HG03175 (cell line): ENCODE data around the gene AUNIP.
A peak's percentile ranks its signal among the peaks of the same experiment; 100 is the strongest.

Source experiments
- ATAC-seq: cut with Tn5 transposase; IDR thresholded peaks from one replicate; pipeline ENCODE4 v1.9.1; 2021; ENCODE audit warnings: mild to moderate bottlenecking, moderate library complexity; ENCODE audit not compliant: unreplicated experiment

Gene AUNIP

DNA sequence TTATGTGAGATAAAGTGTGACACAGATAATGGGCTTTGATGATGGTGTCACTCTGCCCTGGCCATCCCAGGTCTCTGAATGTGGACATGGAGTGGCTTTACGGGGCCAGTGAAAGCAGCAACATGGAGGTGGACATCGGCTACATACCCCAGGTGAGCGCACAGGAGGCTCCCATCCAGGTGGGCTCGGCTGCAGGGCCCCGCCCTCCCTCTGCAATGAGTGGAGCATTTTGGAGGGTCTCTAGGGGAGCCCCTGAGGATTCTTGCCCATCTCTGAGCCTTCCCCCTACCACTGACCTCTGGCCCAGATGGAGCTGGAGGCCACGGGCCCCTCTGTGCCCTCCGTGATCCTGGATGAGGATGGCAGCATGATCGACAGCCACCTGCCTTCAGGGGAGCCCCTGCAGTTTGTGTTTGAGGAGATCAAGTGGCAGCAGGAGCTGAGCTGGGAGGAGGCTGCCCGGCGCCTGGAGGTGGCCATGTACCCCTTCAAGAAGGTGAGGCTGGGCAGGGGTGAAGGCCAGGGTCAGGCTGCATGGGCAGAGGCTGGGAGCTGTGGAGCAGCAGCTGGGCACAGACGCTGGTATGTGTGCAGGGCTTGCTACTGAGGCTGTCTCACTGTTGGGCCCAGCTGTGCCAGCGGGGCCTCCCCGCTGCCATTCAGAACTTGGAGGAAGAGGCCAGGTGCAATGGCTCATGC lies 47.7 kb downstream of the AUNIP start:
- no peak for ATAC-seq

GRCh38 chr1:25810341-25811299 lies 48.6 kb downstream of the AUNIP start:
- peak; percentile 47 for ATAC-seq

- no peak for ATAC-seq
Measured at GRCh38 chr1:25809929-25810328, 49.3 kb downstream of the AUNIP start.

DNA sequence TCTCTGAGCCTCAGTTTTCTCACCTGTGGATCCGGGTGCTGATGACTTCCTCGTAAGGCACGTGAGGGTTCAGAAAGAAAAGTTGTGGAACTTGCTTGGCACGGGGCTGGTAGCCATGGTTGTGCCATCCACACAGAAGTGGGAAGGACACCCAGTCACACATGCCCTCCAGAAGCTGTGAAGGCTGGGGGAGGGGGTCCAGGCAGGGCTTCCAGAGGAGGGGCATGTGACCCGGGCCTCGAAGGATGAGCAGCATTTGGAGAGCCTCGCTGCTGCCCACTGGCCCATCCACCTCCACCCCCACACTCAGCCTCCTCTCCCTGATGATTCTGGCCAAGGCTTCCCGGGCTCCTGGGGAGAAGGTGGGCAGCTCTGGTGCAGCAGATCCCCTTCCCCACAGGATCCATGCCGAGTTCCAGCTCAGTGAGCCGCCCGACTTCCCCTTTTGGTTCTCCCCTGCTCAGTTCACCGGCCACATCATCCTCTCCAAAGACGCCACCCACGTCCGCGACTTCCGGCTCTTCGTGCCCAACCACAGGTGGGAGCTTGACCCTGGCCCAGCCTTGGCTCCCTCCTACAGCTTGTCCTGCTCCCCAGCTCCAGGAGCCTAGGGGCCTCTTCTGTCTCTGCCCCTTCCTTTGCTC lies 49.9 kb downstream of the AUNIP start:
- no peak for ATAC-seq

DNA sequence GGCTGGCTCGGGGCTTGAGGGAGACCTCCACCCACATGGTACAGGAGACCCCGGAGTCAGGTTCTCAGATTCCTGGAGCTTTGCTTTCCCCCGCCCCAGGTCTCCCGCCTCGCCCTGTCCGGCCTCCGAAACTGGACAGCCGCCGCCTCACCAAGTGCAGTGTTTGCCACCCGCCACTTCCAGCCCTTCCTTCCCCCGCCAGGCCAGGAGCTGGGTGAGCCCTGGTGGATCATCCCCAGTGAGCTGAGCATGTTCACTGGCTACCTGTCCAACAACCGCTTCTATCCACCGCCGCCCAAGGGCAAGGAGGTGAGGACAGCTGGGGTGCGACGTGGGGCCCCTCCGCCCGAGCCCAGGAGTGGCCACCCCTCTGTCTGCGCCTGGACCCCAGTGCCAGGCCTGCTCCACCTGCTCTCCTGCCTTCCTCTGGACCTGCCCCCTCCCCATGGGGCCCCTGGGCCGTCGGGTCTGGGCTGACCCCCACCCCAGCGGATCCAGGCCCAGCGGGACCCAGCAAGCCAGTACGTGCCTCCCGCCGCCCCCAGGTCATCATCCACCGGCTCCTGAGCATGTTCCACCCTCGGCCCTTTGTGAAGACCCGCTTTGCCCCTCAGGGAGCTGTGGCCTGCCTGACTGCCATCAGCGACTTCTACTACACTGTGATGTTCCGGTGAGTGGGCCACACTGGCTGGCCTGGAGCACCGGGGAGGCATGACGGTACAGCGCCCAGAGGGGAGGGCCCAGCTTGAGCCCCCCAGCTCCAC lies 50.6 kb downstream of the AUNIP start:
- ATAC-seq, result no peak

GRCh38 chr1:25807480-25808390 lies 51.5 kb downstream of the AUNIP start:
- ATAC-seq, result no peak

DNA sequence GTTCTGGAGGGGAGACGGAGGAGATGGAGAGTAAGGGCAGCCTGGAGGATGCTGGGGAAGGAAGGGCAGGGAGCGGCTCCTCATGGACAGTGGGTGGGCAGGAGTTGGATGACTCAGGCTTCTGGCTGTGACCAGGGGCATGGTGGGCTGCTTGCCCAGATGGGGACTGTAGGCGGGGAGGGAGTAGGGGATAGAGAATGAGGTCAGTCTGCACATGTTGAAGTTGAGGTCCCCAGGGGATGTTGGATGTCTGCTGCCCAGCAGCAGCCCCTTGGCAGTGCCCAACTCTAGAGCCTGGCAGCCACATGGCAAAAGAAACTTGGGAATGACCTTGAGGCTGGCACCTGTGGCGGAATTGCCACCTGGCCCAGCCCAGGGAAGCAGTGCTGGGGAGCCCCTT lies 52.8 kb downstream of the AUNIP start:
- no peak for ATAC-seq

- ATAC-seq, result no peak
Measured at GRCh38 chr1:25805863-25806225, 53.4 kb downstream of the AUNIP start.

GRCh38 chr1:25804964-25805862 lies 54.0 kb downstream of the AUNIP start:
- no peak for ATAC-seq

DNA sequence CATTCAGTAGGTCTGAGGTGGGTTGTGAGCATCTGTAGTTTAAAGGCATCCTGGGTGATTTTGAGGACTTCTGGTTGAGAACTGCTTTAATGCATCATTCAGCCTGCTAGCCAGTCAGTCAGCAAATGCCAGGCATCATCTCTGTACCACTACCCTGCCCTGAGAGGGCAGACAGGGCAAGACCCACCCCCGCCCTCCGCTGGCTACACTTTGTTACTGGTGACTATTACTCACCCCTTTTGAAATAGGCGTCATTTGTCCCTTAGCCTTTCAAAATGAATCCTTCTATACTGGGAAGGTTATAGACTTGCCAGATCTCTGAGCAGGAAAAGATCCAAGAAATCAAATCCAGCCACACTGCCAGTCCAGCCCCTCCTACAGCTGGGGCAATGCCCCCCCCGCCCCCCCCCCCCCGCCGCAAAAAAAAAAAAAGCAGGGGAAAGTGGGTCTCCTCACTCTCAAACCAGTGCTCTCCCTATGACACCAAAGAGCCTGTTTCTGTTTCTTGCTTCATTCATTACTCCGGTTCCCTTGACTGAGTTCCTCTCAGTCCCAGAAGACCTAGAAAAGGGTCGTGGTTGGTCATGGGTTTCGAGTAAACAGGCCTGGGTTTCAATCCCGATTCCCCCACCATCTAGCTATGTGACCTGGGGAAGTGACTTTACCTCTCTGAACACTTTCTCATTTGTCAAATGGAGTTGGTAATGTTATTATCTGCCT lies 54.9 kb downstream of the AUNIP start:
- no peak for ATAC-seq

- no peak for ATAC-seq
Measured at GRCh38 chr1:25803368-25803767, 55.9 kb downstream of the AUNIP start.

DNA sequence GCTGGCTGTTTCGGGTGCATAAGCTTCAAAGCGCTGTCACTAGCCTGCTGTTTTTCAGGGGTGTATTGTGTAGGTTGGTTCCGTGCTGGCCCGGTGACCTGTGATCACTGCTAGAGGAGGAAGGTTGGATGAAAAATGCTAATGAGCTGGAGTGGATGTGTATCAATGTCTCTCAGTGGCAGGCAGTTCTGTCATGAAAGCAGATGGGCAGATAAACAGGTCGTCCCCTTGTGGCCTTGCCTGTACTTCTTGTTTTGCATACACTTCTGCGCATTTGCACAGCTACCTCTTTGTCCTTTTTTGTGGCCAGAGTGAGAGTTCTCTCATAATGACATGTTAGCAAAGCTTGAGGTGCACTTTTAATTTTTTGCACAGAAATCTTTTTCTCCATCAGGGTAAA lies 56.3 kb downstream of the AUNIP start:
- no peak for ATAC-seq

DNA sequence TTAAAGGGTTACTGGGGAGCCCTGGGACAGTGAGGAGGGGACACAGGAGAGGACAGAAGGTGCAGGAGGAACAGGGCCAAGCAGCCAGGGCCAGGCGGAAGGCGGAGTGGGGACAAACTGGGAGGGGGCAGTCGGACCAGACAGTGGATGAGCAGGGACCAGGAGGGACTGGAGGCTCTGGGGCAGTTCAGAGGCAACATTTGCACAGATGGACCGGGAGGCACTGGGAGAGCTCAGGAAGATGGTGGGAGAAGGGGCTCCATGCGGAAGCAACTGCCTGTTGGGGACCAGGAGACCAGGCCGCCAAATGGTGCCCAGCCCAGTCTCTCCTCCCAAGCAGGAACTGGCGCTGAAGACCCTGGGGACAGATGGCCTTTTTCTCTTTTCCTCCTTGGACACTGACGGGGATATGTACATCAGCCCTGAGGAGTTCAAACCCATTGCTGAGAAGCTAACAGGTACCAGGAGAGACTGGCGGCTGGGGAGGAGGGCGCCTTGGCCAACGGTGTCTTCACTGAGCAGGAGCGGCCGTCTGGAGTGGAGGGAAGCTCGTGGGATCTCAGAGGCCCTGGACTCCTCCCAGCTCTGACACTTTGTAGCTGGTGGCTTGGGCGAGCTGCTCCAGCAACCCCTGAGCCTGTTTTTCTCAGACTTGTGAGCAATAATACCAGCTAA lies 58.4 kb downstream of the AUNIP start:
- ATAC-seq, result no peak

DNA sequence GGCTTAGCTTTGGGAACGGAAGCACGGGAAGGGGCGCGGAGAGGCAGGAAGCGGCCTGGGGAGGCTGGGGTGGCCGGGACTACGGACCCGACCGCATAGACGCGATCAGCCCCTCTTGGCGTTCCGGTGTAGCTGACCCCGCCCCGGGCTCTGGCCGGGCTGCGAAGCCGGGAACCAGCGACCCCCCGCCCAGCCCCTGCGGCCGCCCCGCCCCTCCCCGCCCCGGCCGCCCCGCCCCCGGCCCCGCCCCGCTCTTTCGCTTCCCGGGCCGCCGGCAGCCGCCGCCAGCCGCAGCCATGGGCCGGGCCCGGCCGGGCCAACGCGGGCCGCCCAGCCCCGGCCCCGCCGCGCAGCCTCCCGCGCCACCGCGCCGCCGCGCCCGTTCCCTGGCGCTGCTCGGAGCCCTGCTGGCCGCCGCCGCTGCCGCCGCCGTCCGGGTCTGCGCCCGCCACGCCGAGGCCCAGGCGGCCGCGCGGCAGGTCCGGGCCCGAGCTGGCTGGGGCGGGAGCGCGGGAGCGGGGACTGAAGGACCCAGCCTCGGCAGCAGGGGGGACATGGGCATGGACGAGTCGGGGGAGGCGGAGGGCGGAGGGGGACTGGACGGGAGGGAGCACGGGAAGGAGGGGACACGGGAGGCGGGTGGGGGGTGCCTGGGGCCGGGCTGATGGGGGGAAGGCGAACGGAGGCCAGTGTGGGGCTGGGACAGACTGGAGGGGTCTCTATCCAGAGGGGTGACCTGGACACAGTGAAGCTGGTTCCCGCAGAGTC lies 59.1 kb downstream of the AUNIP start, which contains the start of gene SELENON:
SELENON (plus strand) TSS at position 259 of the 768 bp plus-strand sequence; CDS start at position 297, 38 bp downstream.
- ATAC-seq, result no peak

DNA sequence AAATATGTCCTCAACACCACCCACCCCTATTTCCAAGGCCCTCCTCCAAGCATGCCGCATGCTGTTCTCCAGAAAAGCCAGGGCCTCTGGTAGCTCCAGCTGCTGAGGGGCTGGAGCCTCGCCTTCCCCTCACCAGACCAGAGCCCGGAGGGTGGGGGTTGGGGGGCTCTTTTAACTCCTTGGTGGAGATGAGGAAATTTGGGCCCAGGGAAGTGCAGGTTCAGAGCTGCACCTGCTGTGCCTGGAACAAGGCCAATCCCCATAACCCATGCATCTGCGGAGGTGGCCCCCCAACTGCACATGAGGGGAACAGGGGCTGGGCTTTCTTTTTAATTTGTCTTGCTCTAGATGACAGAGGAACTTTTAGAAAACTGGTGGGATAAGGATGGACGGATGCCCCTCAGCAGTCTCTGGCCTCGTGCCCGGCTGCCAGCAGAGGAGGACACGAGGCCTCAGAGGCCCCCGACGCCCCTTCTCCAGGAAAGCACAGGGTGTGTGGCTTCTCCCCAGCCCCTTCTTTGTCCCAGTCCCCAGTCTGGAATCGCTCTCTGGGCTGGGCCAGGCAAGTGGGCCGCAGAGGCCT lies 59.8 kb downstream of the AUNIP start:
- no peak for ATAC-seq

DNA sequence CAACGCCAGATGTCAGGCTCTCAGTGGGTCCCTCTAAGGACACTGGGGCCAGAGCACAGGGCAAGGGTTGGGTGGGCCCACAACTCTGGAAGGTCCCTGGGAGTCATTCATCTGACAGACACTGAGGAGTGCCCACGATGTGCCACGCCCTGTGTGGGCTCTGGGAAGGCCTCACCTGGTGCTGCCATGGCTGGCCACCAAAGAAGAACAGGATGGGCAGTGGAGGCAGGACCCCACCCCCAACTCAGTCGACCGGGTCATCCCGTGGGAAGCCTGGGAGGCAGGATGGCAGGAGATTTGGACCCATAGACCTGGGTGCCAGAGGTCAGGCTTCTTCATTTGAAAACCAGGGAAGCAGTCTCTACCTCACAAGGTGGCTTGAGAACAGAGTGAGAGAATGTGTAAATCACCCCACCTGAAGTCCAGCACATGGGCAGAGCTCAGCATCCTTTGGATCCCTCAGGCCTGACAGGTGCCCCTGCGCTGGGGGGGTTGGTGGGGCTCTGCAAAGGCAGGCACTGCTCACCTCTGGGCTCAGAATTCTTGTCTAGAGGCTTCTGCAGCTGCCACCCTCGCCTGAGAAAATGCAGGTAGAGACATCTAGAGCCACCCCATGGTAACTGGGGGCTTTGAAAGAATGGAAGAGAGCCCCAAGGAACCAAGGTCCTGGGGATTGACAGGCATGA lies 60.4 kb downstream of the AUNIP start:
- no peak for ATAC-seq
